ENCODE results near the gene SDHAF3.

Gene SDHAF3

GRCh38 chr7:97166308-97166707 lies 48.8 kb downstream of the SDHAF3 start:
- TF ChIP-seq EZH2phosphoT487 (conservative IDR thresholded peaks at IDR 0.05; ENCODE audit: low read length) (no peak), CTCF (IDR thresholded peaks at IDR 0.05; ENCODE audit: insufficient read depth, low read length, poor library complexity, severe bottlenecking) (no peak)
- no peaks in the 10 kb centered on the region for H3K27me3 ChIP-seq (ENCODE audit: low read length)

GRCh38 chr7:97167176-97167575 lies 49.7 kb downstream of the SDHAF3 start:
- H3K9ac ChIP-seq (ENCODE audit: low read length) = no peak overlapping the region

More at GRCh38 chr7:97166308-97166707, 48.8 kb downstream of the SDHAF3 start:
- Histone ChIP-seq H3K9me3 (ENCODE audit: insufficient read depth, low read length) (peaks cover 4% of the 10 kb centered on the region; the same call in 1 of the 2 replicates), H3K4me3 (ENCODE audit: insufficient read depth, low read length, poor library complexity, severe bottlenecking) (no peak overlapping the region), H2AFZ (ENCODE audit: low read depth, low read length, severe bottlenecking) (no peak overlapping the region), H3K4me2 (ENCODE audit: low read depth, low read length, poor library complexity, severe bottlenecking) (no peak overlapping the region), H3K9ac (ENCODE audit: low read length) (no peak overlapping the region), H3F3A (ENCODE audit: insufficient read depth) (peaks cover 8% of the 10 kb centered on the region; the same call in 1 of the 2 replicates), H4K20me1 (ENCODE audit: low read depth, low read length) (peaks cover 4% of the 10 kb centered on the region; the same call in 1 of the 2 replicates), H3K27ac (ENCODE audit: low read depth, low read length) (no peak overlapping the region), H3K9me2 (replicated peaks; ENCODE audit: insufficient read depth, low read length) (no peaks in the 10 kb centered on the region), H3K79me2 (ENCODE audit: insufficient read depth, low read length) (peaks cover 57% of the 10 kb centered on the region), H3K36me3 (ENCODE audit: low read length) (peaks cover 25% of the 10 kb centered on the region)

DNA sequence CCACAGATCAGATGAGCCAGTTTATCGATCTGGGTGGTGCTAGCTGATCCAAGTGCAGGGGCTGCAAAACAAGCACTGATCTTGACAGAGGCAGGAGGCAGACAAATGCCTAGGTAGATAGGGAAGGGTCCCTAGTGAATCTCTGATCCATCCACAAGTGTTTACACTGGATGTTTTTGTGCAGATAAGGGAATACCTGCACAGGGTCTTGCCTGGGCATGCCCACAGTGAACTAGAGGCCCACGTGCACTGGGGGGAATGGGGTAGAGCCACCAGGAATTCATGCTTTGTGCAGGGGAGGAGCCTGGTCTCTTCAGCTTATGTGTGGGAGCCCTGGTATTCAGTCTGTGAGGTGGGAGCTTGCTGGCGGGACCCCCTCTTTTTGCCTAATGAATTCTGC lies 50.3 kb downstream of the SDHAF3 start:
- peaks cover 55% of the 10 kb centered on the region for H3K79me2 ChIP-seq (ENCODE audit: insufficient read depth, low read length)
- no peak overlapping the region for H3K9ac ChIP-seq (ENCODE audit: low read length)
- peaks cover 8% of the 10 kb centered on the region; the same call in 1 of the 2 replicates for H3F3A ChIP-seq (ENCODE audit: insufficient read depth)
- no peak overlapping the region for H3K4me3 ChIP-seq (ENCODE audit: insufficient read depth, low read length, poor library complexity, severe bottlenecking)
- no peak overlapping the region for H3K27ac ChIP-seq (ENCODE audit: low read depth, low read length)
- H3K9me2 ChIP-seq (replicated peaks; ENCODE audit: insufficient read depth, low read length) = no peaks in the 10 kb centered on the region
- peaks cover 25% of the 10 kb centered on the region for H3K36me3 ChIP-seq (ENCODE audit: low read length)
- TF ChIP-seq EZH2phosphoT487 (conservative IDR thresholded peaks at IDR 0.05; ENCODE audit: low read length) (no peak), CTCF (IDR thresholded peaks at IDR 0.05; ENCODE audit: insufficient read depth, low read length, poor library complexity, severe bottlenecking) (no peak)
- H3K4me2 ChIP-seq (ENCODE audit: low read depth, low read length, poor library complexity, severe bottlenecking) = no peak overlapping the region
- peaks cover 4% of the 10 kb centered on the region; the same call in 1 of the 2 replicates for H3K9me3 ChIP-seq (ENCODE audit: insufficient read depth, low read length)
- no peak overlapping the region for H2AFZ ChIP-seq (ENCODE audit: low read depth, low read length, severe bottlenecking)
- H3K27me3 ChIP-seq (ENCODE audit: low read length) = no peaks in the 10 kb centered on the region
- H4K20me1 ChIP-seq (ENCODE audit: low read depth, low read length) = peaks cover 4% of the 10 kb centered on the region; the same call in 1 of the 2 replicates

More at GRCh38 chr7:97167176-97167575, 49.7 kb downstream of the SDHAF3 start:
- H3K27ac ChIP-seq (ENCODE audit: low read depth, low read length) = no peak overlapping the region
- peaks cover 4% of the 10 kb centered on the region; the same call in 1 of the 2 replicates for H4K20me1 ChIP-seq (ENCODE audit: low read depth, low read length)
- no peak overlapping the region for H3K4me2 ChIP-seq (ENCODE audit: low read depth, low read length, poor library complexity, severe bottlenecking)
- peaks cover 8% of the 10 kb centered on the region; the same call in 1 of the 2 replicates for H3F3A ChIP-seq (ENCODE audit: insufficient read depth)
- peaks cover 4% of the 10 kb centered on the region; the same call in 1 of the 2 replicates for H3K9me3 ChIP-seq (ENCODE audit: insufficient read depth, low read length)
- H3K36me3 ChIP-seq (ENCODE audit: low read length) = peaks cover 25% of the 10 kb centered on the region
- TF ChIP-seq CTCF (IDR thresholded peaks at IDR 0.05; ENCODE audit: insufficient read depth, low read length, poor library complexity, severe bottlenecking) = no peak
- no peak for TF ChIP-seq EZH2phosphoT487 (conservative IDR thresholded peaks at IDR 0.05; ENCODE audit: low read length)
- H3K79me2 ChIP-seq (ENCODE audit: insufficient read depth, low read length) = peaks cover 57% of the 10 kb centered on the region
- no peak overlapping the region for H3K4me3 ChIP-seq (ENCODE audit: insufficient read depth, low read length, poor library complexity, severe bottlenecking)
- no peak overlapping the region for H2AFZ ChIP-seq (ENCODE audit: low read depth, low read length, severe bottlenecking)
- H3K27me3 ChIP-seq (ENCODE audit: low read length) = no peaks in the 10 kb centered on the region
- no peaks in the 10 kb centered on the region for H3K9me2 ChIP-seq (replicated peaks; ENCODE audit: insufficient read depth, low read length)
